Glomerular endothelial cell (primary cell): Measurements from ENCODE around the gene DOCK10. TPM values are rescaled to one million over a fixed set of nuclear protein-coding genes. Genes with fewer than 3 reads are reported as not detected.
"Not testable (repeated sequence)": the region's sequence is repeated elsewhere in the genome, so short reads cannot be mapped to it uniquely, and the experiment has no call there.

Experiments
- DNase-seq: peaks from one replicate; pipeline ENCODE4 v3.0.0-alpha.2; 2011; ENCODE audit warnings: low read depth, low spot score; ENCODE audit errors: extremely low read depth
- total RNA-seq: library from RNA; depleted of rRNA; stranded (reverse); fragments of >200 nt; gene quantifications from 2 replicates; pipeline ENCODE4 v1.2.3, GENCODE V29; 2015

The DOCK10 gene
- total RNA-seq, 1 donor from 2014 or later: 25.5 TPM

DNA sequence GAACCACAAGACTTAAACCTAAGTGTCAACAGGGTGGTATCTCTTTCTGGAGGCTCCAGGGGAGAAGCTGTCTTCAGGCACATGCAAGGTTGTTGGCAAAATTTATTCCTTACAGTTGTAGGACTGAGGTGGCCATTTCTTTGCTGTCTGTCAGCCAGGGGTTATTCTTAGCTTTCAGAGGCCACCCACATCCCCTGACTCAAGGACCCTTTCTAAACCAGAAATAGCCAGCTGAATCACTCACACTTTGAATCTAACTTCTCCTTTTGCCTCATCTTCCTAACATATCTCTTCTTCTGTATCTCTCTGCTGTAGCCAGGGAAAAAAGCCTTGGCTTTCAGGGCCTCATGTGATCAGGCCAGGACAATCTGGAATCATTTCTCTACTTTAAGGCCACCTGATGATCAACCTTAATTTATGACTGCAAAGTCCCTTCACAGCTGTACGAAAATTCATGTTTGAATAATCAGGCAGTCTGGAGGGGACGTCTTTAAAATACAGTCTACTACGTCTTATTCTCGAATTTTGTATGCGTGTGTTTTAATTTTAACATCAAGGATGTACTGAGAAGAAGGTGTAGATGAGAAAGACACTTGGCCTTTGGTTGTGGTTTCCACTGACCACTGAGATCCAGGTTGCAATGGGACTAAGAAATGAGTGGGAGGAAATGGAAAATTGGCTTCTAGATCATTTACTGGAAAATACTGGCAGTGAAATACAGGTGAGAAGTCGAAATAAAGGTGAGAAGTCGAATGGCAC lies 90.4 kb downstream of the DOCK10 start:
- DNase-seq: no peak

GRCh38 chr2:224948859-224949258 lies 93.4 kb downstream of the DOCK10 start:
- DNase-seq: no peak

GRCh38 chr2:224948005-224948404 lies 94.3 kb downstream of the DOCK10 start:
- DNase-seq: no peak

DNA sequence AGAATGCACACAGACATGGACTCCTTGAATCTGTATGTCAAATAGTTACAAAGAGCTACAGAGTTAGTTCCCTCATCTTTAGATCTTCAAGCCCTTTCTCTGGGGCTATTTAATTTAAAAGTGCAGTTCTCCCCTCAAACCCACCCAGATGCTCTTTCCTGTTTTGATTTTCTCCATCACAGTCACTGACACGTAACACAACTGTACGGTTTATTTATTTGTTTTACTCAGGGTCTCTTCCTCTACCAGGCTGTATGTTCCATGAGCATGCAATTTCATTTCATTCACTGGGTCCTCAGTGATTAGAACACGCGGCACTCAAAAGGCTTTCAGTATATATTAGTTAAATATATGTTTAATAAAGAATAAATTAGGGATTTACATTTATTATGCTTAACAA lies 94.7 kb downstream of the DOCK10 start:
- DNase-seq: no peak

DNA sequence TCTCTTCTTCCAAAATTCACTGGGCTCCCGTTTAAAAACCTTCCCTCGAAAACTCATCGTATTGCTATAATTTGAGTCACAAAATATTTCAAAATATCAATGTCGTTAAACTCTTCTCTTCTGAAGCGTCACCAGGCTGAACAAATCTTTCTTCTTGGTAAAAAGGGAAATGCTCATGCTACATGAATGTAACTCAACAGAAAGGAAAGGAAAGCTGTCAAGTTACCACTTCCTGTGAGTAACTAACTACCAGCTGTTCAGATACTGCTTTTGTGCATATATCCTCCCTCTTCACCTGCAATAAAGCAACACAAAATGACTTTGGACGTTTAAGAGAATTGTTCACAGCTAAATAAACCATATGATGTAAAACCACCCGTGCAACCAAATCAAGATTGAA lies 95.4 kb downstream of the DOCK10 start:
- DNase-seq: no peak

- DNase-seq: no peak
Measured at GRCh38 chr2:224944707-224945547, 97.3 kb downstream of the DOCK10 start.

DNA sequence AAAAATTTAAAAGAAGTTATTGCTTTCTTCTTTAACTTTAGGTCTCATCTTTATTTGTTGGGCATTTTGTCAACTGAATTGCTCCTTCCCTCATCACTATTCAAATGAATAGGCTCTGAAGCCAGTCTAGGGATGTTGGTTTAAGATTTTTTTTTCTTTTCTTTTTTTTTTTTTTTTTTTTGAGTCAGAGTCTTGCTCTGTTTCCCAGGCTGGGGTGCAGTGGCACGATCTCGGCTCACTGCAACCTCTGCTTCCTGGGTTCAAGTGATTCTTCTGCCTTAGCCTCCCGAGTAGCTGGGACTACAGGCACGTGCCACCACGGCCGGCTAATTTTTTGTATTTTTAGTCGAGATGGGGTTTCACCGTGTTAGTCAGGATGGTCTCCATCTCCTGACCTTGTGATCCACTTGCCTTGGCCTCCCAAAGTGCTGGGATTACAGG lies 98.6 kb downstream of the DOCK10 start:
- not testable (repeated sequence) for DNase-seq

- DNase-seq: no peak
Measured at GRCh38 chr2:224941960-224942359, 100.3 kb downstream of the DOCK10 start.

DNA sequence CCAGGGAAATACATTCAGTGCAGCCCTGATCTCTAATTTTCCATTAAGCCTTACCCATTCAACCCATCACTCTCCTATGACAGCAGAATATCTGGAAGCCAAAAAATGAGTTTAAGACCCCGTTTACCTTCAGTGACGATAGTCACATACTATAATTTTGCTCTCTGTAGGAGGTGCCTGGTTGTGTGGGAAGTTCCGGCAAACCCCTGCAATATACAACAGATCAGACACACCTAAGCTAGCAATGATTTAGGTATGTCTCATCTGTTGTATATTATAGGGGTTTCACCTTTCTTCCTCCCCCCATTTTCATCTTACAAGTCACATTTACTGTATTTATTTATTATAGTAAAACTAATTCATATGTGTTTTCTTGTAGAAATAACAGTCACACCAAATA lies 101.7 kb downstream of the DOCK10 start:
- no peak for DNase-seq

- DNase-seq: no peak
Measured at GRCh38 chr2:224938651-224939182, 103.6 kb downstream of the DOCK10 start.

- DNase-seq: no peak
Measured at GRCh38 chr2:224937887-224938286, 104.4 kb downstream of the DOCK10 start.

DNA sequence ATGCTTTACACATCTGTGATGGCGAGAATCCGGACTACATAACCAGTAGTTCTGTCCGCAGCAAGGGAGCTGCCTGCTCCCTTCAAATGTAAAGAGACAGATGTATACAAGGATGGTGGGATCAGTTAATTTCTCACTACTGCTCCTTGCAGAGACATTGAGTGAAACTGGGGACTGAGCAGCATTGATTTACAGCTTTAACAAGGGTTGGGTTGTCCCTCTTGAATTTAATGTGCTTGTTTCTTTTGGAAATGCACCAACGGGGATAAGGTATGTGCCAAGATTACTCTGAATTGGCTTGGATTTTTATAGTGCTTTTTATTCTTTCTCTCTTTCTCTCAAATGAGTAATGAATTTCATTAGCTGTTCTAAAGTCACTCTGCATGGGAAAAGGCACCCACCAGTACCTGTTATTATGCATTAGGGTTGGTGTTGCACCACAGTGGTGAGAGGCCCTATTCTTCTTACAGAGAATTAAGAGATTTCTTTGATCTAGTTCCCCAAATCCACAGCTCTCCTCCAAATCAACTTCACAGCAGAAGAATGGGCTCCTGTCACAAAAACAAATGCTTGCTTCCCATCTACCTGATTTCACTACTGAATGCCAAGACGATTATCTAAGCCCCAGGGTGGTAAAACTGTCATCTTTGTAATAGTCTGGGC lies 107.6 kb downstream of the DOCK10 start:
- DNase-seq: no peak

GRCh38 chr2:224933431-224933830 lies 108.8 kb downstream of the DOCK10 start:
- no peak for DNase-seq

DNA sequence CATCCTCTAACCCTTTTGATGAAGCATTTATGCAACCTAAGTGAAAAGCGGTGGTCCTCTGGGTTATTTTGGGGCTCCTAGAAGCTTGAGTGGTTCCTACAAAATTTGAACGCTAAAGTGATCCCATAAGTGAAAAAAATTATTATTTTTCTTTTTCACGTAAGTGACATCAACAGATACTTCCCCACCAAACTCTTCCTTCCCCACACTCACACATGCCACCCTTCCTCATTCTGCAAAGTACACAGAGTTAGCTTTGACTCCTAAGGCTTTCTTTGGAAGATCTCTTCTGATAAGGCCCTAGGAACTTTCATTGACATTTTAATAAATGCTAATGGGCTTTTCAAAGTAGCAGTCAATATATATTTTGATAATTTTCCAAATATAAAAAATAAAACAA lies 109.7 kb downstream of the DOCK10 start:
- no peak for DNase-seq

DNA sequence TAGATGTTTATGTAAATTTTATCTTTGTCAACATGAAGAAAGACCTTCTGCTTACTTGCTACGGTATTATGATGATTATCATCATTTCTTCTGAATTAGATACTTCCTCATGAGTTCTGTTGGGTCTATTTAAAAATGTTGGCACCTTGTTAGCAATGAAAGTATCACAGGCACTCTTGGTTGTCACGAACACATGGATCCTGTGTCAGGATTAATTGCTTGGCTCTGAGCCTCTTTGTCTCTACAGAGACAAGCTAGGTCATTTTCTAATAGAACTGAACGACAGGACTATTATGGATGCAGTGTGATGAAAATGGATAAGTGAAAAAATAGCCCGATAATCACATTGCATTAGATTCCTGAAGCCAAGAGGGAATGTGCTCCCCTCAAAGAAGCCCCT lies 110.3 kb downstream of the DOCK10 start:
- no peak for DNase-seq

GRCh38 chr2:224930990-224931389 lies 111.3 kb downstream of the DOCK10 start:
- no peak for DNase-seq

- no peak for DNase-seq
Measured at GRCh38 chr2:224930124-224930523, 112.1 kb downstream of the DOCK10 start.

DNA sequence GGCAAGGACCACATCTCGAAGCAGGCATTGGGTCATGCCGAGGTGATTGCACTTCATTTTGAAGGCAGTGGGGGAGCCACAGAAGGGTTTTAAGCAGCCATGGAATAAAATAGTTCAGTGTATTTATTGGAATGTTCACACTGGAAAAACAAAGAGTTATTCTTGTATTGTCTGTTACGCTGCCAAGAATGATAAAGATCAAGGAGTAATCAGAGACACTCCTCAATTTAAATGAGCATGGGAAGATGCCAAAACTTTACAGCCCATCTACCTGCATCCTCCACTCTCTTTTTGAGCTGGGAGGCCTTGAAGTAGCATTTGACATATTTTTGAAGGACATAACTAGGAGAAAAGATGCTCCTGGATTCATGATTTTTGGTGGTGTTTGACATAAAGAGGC lies 112.8 kb downstream of the DOCK10 start:
- no peak for DNase-seq

- no peak for DNase-seq
Measured at GRCh38 chr2:224927646-224928173, 114.6 kb downstream of the DOCK10 start.

GRCh38 chr2:224927011-224927410 lies 115.3 kb downstream of the DOCK10 start:
- DNase-seq: no peak

DNA sequence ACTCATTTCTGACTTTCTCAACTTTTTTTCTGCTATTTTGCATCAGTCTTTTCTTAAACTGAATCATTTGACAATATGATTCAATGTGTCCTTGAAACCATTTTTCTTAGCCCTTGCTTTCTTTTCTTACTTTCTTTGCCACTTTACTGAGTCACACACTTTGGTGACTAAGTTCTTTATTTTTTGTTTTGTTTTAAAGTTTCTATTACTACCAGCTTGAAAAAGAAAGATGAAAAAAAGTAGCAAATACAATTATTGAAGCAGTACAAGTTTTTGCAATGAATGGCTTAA lies 116.5 kb downstream of the DOCK10 start:
- DNase-seq: no peak
